IMR-90 (cell line): ENCODE measurements around the gene NLRC3. TPM values are rescaled to one million over a fixed set of nuclear protein-coding genes. Genes with fewer than 3 reads are reported as not detected.

Experiments
- ATAC-seq: fragments of 200-7000 bp; cut with Tn5 transposase; 2 replicates; pipeline ENCODE4 v1.9.1; 2020; ENCODE audit warnings: low read depth, mild to moderate bottlenecking, moderate library complexity
- BruUV-seq: library from RNA; stranded (reverse); fragments of 400-500 nt; replicated peaks from 2 replicates; lab custom pipeline; 2021; lab: Mats Ljungman, UMichigan
- CTCF ChIA-PET: fragments of 300-600 bp; formaldehyde crosslinking; extraction: SDS; loops from one replicate; lab custom pipeline; 2021; ENCODE audit warnings: antibody characterized with exemption; lab: Yijun Ruan, JAX
- POLR2A ChIA-PET: fragments of 300-600 bp; sonication (Branson Sonifier 250); formaldehyde crosslinking; loops from one replicate; lab custom pipeline; 2022; ENCODE audit warnings: antibody characterized with exemption; ENCODE audit not compliant: unreplicated experiment; lab: Charles Lee
- DNase-seq: peaks from one replicate; pipeline ENCODE4 v3.0.0; 2013
- H2AFZ ChIP-seq: replicated peaks from 2 replicates; pipeline ENCODE3; 2013; ENCODE audit warnings: low read length, mild to moderate bottlenecking; ENCODE audit not compliant: poor library complexity
- H2AK5ac ChIP-seq: 2 replicates; pipeline ENCODE4 v1.6.1; 2013; ENCODE audit warnings: low read depth, low read length, inconsistent platforms
- H2AK9ac ChIP-seq: replicated peaks from 2 replicates; pipeline ENCODE3; 2013; ENCODE audit warnings: mild to moderate bottlenecking, low read depth, low read length, moderate library complexity; ENCODE audit not compliant: poor library complexity
- H2BK120ac ChIP-seq: 2 replicates; pipeline ENCODE4 v1.6.1; 2013; ENCODE audit warnings: low read depth, low read length, inconsistent platforms
- H2BK15ac ChIP-seq: 3 replicates; pipeline ENCODE4 v1.6.1; 2013; ENCODE audit warnings: low read depth, low read length, inconsistent platforms
- H2BK20ac ChIP-seq: 2 replicates; pipeline ENCODE4 v1.6.1; 2013; ENCODE audit warnings: low read depth, mild to moderate bottlenecking, inconsistent platforms, low read length, moderate library complexity
- H2BK5ac ChIP-seq: 2 replicates; pipeline ENCODE4 v1.6.1; 2013; ENCODE audit warnings: mild to moderate bottlenecking, low read depth, low read length, inconsistent platforms; ENCODE audit not compliant: poor library complexity, severe bottlenecking
- H3K14ac ChIP-seq: replicated peaks from 2 replicates; pipeline ENCODE4 v1.6.1; 2013; ENCODE audit warnings: low read depth, low read length, inconsistent platforms
- H3K18ac ChIP-seq: 2 replicates; pipeline ENCODE4 v1.6.1; 2013; ENCODE audit warnings: low read depth, low read length, control low read depth
- H3K23ac ChIP-seq: 2 replicates; pipeline ENCODE4 v1.6.1; 2013; ENCODE audit warnings: low read depth, low read length, inconsistent platforms
- H3K27ac ChIP-seq: 2 replicates; pipeline ENCODE4 v1.5.1; 2013; ENCODE audit warnings: mild to moderate bottlenecking, control low read depth, low read length; ENCODE audit not compliant: insufficient read depth
- H3K27me3 ChIP-seq: 2 replicates; pipeline ENCODE4 v1.6.1; 2013; ENCODE audit warnings: low read length; ENCODE audit not compliant: control insufficient read depth, insufficient read depth
- H3K36me3 ChIP-seq: 2 replicates; pipeline ENCODE4 v1.6.1; 2013; ENCODE audit warnings: low read length, mixed read lengths; ENCODE audit not compliant: control insufficient read depth, insufficient read depth
- H3K4ac ChIP-seq: 2 replicates; pipeline ENCODE4 v1.6.1; 2013; ENCODE audit warnings: low read depth, low read length, inconsistent platforms
- H3K4me1 ChIP-seq: 2 replicates; pipeline ENCODE4 v1.6.1; 2013; ENCODE audit warnings: low read length, mixed read lengths; ENCODE audit not compliant: control insufficient read depth, insufficient read depth
- H3K4me2 ChIP-seq: 2 replicates; pipeline ENCODE4 v1.6.1; 2013; ENCODE audit warnings: low read depth, mild to moderate bottlenecking, control low read depth, low read length, moderate library complexity
- H3K4me3 ChIP-seq: 2 replicates; pipeline ENCODE4 v1.5.1; 2013; ENCODE audit warnings: low read depth, mild to moderate bottlenecking, control low read depth, low read length, moderate library complexity; ENCODE audit not compliant: insufficient read depth
- H3K56ac ChIP-seq: 2 replicates; pipeline ENCODE4 v1.6.1; 2013; ENCODE audit warnings: low read length, inconsistent platforms; ENCODE audit not compliant: insufficient read depth; ENCODE audit errors: extremely low read depth
- H3K79me1 ChIP-seq, 2 experiments: 2 replicates each; pipeline ENCODE4 v1.6.1; 2013; ENCODE audit warnings: low read length in 2 of 2, inconsistent platforms in 1 of 2, low read depth in 1 of 2
- H3K9ac ChIP-seq: 2 replicates; pipeline ENCODE4 v1.6.1; 2013; ENCODE audit warnings: low read depth, low read length, control low read depth
- H3K9me1 ChIP-seq: 2 replicates; pipeline ENCODE4 v1.6.1; 2013; ENCODE audit warnings: low read length, inconsistent platforms; ENCODE audit not compliant: insufficient read depth
- H3K9me3 ChIP-seq: 2 replicates; pipeline ENCODE4 v1.6.1; 2013; ENCODE audit warnings: low read length; ENCODE audit not compliant: control insufficient read depth, insufficient read depth
- H4K20me1 ChIP-seq: 2 replicates; pipeline ENCODE4 v1.6.1; 2013; ENCODE audit warnings: low read length, inconsistent platforms; ENCODE audit not compliant: insufficient read depth
- H4K5ac ChIP-seq: 2 replicates; pipeline ENCODE4 v1.6.1; 2013; ENCODE audit warnings: mild to moderate bottlenecking, low read depth, low read length, control low read depth
- H4K8ac ChIP-seq, 2 experiments: 2 replicates each; pipeline ENCODE4 v1.6.1; 2013; ENCODE audit warnings: low read depth in 2 of 2, low read length in 2 of 2, control low read depth in 1 of 2, inconsistent platforms in 1 of 2
- H4K91ac ChIP-seq: 2 replicates; pipeline ENCODE4 v1.6.1; 2013; ENCODE audit warnings: low read depth, low read length, inconsistent platforms; ENCODE audit not compliant: insufficient read depth
- BHLHE40 ChIP-seq: fragments of 150-350 bp; IDR thresholded peaks from 2 replicates; pipeline ENCODE4 v1.6.1; 2016; ENCODE audit warnings: mild to moderate bottlenecking, low read depth, low read length
- CEBPB ChIP-seq: IDR thresholded peaks from 2 replicates; pipeline ENCODE4 v1.6.1; 2012; ENCODE audit warnings: low read depth, low read length, improper control_type of control experiment
- CHD1 ChIP-seq: IDR thresholded peaks from 2 replicates; pipeline ENCODE4 v1.6.1; 2012; ENCODE audit warnings: low read depth, low read length, improper control_type of control experiment
- CTCF ChIP-seq: conservative IDR thresholded peaks from 2 replicates; pipeline ENCODE4 v1.5.1; 2012; ENCODE audit warnings: mild to moderate bottlenecking, low read depth, low read length, improper control_type of control experiment
- FOS ChIP-seq: fragments of 150-350 bp; IDR thresholded peaks from 2 replicates; pipeline ENCODE4 v1.6.1; 2016; ENCODE audit warnings: low read depth, low read length
- MAFK ChIP-seq: IDR thresholded peaks from 2 replicates; pipeline ENCODE4 v1.6.1; 2012; ENCODE audit warnings: low read depth, low read length, improper control_type of control experiment
- MAZ ChIP-seq: IDR thresholded peaks from 2 replicates; pipeline ENCODE4 v1.6.1; 2012; ENCODE audit warnings: low read depth, mild to moderate bottlenecking, low read length, improper control_type of control experiment, moderate library complexity, borderline replicate concordance
- MXI1 ChIP-seq: IDR thresholded peaks from 2 replicates; pipeline ENCODE4 v1.6.1; 2012; ENCODE audit warnings: low read depth, mild to moderate bottlenecking, low read length, moderate library complexity, borderline replicate concordance
- NFE2L2 ChIP-seq: fragments of 150-350 bp; IDR thresholded peaks from 2 replicates; pipeline ENCODE4 v1.6.1; 2016; ENCODE audit warnings: low read depth, mild to moderate bottlenecking, low read length
- POLR2A ChIP-seq: IDR thresholded peaks from 2 replicates; pipeline ENCODE4 v1.6.1; 2012; ENCODE audit warnings: mild to moderate bottlenecking, low read depth, low read length
- RCOR1 ChIP-seq: IDR thresholded peaks from 2 replicates; pipeline ENCODE4 v1.6.1; 2012; ENCODE audit warnings: mild to moderate bottlenecking, low read length, improper control_type of control experiment; ENCODE audit not compliant: insufficient replicate concordance
- RFX5 ChIP-seq: IDR thresholded peaks from 2 replicates; pipeline ENCODE4 v1.8.0; 2012; ENCODE audit warnings: low read depth, mild to moderate bottlenecking, low read length, moderate library complexity
- USF2 ChIP-seq: fragments of 150-350 bp; IDR thresholded peaks from 2 replicates; pipeline ENCODE4 v1.6.1; 2017; ENCODE audit warnings: mild to moderate bottlenecking, antibody characterized with exemption, low read length, low read depth
- WGBS, 2 experiments: methylation state at CpG; one replicate each; pipeline versions ENCODE4 v1.1.5 to v1.1.7; 2013; ENCODE audit warnings: missing lambda C conversion rate in 2 of 2; ENCODE audit not compliant: insufficient read length in 1 of 2; ENCODE audit errors: extremely low coverage in 2 of 2; 5-methylcytosine and 5-hydroxymethylcytosine counted together
- dilution Hi-C: fragments of 300-500 bp; cut with HindIII; formaldehyde crosslinking; loops from one replicate; pipeline ENCODE4 v1.14.3; 2018; ENCODE audit warnings: low sequenced_read_pairs; ENCODE audit not compliant: unreplicated experiment
- in situ Hi-C: fragments of 300-500 bp; cut with MboI; formaldehyde crosslinking; loops from 3 replicates; pipeline ENCODE4 v1.14.3; 2019; ENCODE audit warnings: low sequenced_read_pairs, inconsistent platforms, mixed read lengths
- intact Hi-C: fragments of 100-400 bp; cut with micrococcal nuclease; formaldehyde crosslinking; loops from 2 replicates; pipeline ENCODE4 v1.10.0; 2022
- polyA plus RNA-seq, 3 experiments: library from polyadenylated mRNA; depleted of rRNA; stranded (reverse); fragments of >200 nt; gene quantifications; 2 replicates each; pipeline ENCODE4 v1.2.3, GENCODE V29; 2012; ENCODE audit warnings: low replicate concordance in 1 of 3
- total RNA-seq: library from RNA; depleted of rRNA; stranded (reverse); fragments of >200 nt; gene quantifications from 2 replicates; pipeline ENCODE4 v1.2.3, GENCODE V29; 2012

NLRC3 gene
- total and polyA plus RNA-seq, 2 of the 4 experiments (the other 2 are of a cell fraction): not detected

GRCh38 chr16:3569851-3570250, 7.4 kb downstream of the NLRC3 start:
- Histone ChIP-seq H2AFZ (no peak overlapping the region), H3K56ac (no peak overlapping the region), H2BK20ac (no peak overlapping the region), H3K9me3 (peaks cover 7% of the 10 kb centered on the region), H2AK9ac (no peak overlapping the region), H4K20me1 (no peaks in the 10 kb centered on the region), H3K4me2 (no peak overlapping the region), H3K23ac (no peak overlapping the region), H4K8ac (no peak overlapping the region), H3K9me1 (no peaks in the 10 kb centered on the region), H3K4me3 (no peak overlapping the region), H3K4ac (no peak overlapping the region), H4K5ac (no peak overlapping the region), H2BK120ac (no peak overlapping the region), H3K14ac (no peak overlapping the region), H3K27ac (no peak overlapping the region), H3K36me3 (no peaks in the 10 kb centered on the region), H2AK5ac (no peak overlapping the region), H2BK5ac (no peak overlapping the region), H3K4me1 (no peaks in the 10 kb centered on the region), H3K18ac (no peak overlapping the region), H4K91ac (no peak overlapping the region), H3K27me3 (peaks cover 4% of the 10 kb centered on the region; the same call in 1 of the 2 replicates), H3K9ac (no peak overlapping the region), H2BK15ac (no peak overlapping the region), H3K79me1 (no peaks in the 10 kb centered on the region)
- no TSS peak for BruUV-seq
- CTCF ChIA-PET: no interaction called here
- dilution Hi-C loops: no loop called here
- intact Hi-C loops: no loop called here
- DNase-seq (no peak), ATAC-seq (no peak)
- in situ Hi-C loops: no loop called here
- TF ChIP-seq MXI1 (no peak), RCOR1 (no peak), CEBPB (no peak), FOS (no peak), RFX5 (no peak), MAFK (no peak), USF2 (no peak), BHLHE40 (no peak), POLR2A (no peak), NFE2L2 (no peak), CTCF (no peak), MAZ (no peak), CHD1 (no peak)
- WGBS, 2 experiments: no CpG with 5 or more reads among the region's 2 CpGs
- POLR2A ChIA-PET: no interaction called here
